HEK293T (cell line): ENCODE measurements around the gene TUBGCP3.

ENCODE experiments used
- CTCF ChIA-PET: fragments of 350-600 bp; formaldehyde crosslinking; extraction: SDS; loops from one replicate; lab custom pipeline; 2021; ENCODE audit warnings: antibody characterized with exemption, inconsistent platforms; lab: Yijun Ruan, JAX
- POLR2A ChIA-PET: fragments of 350-600 bp; formaldehyde crosslinking; extraction: SDS; loops from one replicate; lab custom pipeline; 2020; ENCODE audit warnings: antibody characterized with exemption, inconsistent platforms; lab: Yijun Ruan, JAX
- DNase-seq: peaks from one replicate; pipeline ENCODE4 v3.0.0; 2012; ENCODE audit warnings: mixed read lengths; ENCODE audit errors: extremely low spot score
- ARNT ChIP-seq: fragments of 450-650 bp; IDR thresholded peaks from 2 replicates; pipeline ENCODE4 v1.6.1; 2017; ENCODE audit warnings: mild to moderate bottlenecking
- BHLHE40 ChIP-seq: fragments of 450-650 bp; IDR thresholded peaks from 2 replicates; pipeline ENCODE4 v1.6.1; 2016; ENCODE audit warnings: mild to moderate bottlenecking, moderate library complexity, borderline replicate concordance
- CTBP1 ChIP-seq: fragments of 450-650 bp; IDR thresholded peaks from 2 replicates; pipeline ENCODE4 v1.6.1; 2016; ENCODE audit warnings: borderline replicate concordance
- ELF4 ChIP-seq: fragments of 450-650 bp; IDR thresholded peaks from 2 replicates; pipeline ENCODE4 v1.6.1; 2017; ENCODE audit warnings: antibody characterized with exemption
- FOXA1 ChIP-seq: fragments of 450-650 bp; IDR thresholded peaks from 2 replicates; pipeline ENCODE4 v1.6.1; 2016; ENCODE audit warnings: mild to moderate bottlenecking
- FOXK2 ChIP-seq: fragments of 450-650 bp; IDR thresholded peaks from 2 replicates; pipeline ENCODE4 v1.6.1; 2016; ENCODE audit warnings: mild to moderate bottlenecking
- FOXM1 ChIP-seq: fragments of 450-650 bp; IDR thresholded peaks from 2 replicates; pipeline ENCODE4 v1.6.1; 2017; ENCODE audit warnings: mild to moderate bottlenecking, borderline replicate concordance
- HDGF ChIP-seq: fragments of 450-650 bp; IDR thresholded peaks from 2 replicates; pipeline ENCODE4 v1.6.1; 2017; ENCODE audit warnings: antibody characterized with exemption, borderline replicate concordance
- L3MBTL2 ChIP-seq: fragments of 450-650 bp; conservative IDR thresholded peaks from 2 replicates; pipeline ENCODE4 v1.6.1; 2016; ENCODE audit warnings: mild to moderate bottlenecking
- LEF1 ChIP-seq: fragments of 450-650 bp; IDR thresholded peaks from 2 replicates; pipeline ENCODE4 v1.6.1; 2017; ENCODE audit warnings: mild to moderate bottlenecking, borderline replicate concordance
- NFRKB ChIP-seq: fragments of 450-650 bp; IDR thresholded peaks from 2 replicates; pipeline ENCODE4 v1.6.1; 2016; ENCODE audit warnings: mild to moderate bottlenecking, moderate library complexity
- SP1 ChIP-seq: fragments of 450-650 bp; IDR thresholded peaks from 2 replicates; pipeline ENCODE4 v1.6.1; 2017
- SUZ12 ChIP-seq: fragments of 450-650 bp; IDR thresholded peaks from 2 replicates; pipeline ENCODE4 v1.6.1; 2016; ENCODE audit warnings: mild to moderate bottlenecking
- TARDBP ChIP-seq: fragments of 450-650 bp; IDR thresholded peaks from 2 replicates; pipeline ENCODE4 v1.6.1; 2016
- ZNF384 ChIP-seq: fragments of 450-650 bp; IDR thresholded peaks from 2 replicates; pipeline ENCODE4 v1.6.1; 2016
- TF ChIP-seq, protein P1 (sequence below): fragments of 450-650 bp; IDR thresholded peaks from 2 replicates; pipeline ENCODE4 v1.6.1; 2016

The TUBGCP3 gene

GRCh38 chr13:112532837-112533745 lies 54.9 kb downstream of the TUBGCP3 start:
- DNase-seq: no peak
- TF ChIP-seq ARNT (no peak), FOXA1 (no peak), FOXM1 (no peak), SP1 (no peak), CTBP1 (no peak), HDGF (no peak), BHLHE40 (no peak), FOXK2 (no peak), LEF1 (no peak), SUZ12 (no peak), ELF4 (no peak)
- TF ChIP-seq, protein P1, sequence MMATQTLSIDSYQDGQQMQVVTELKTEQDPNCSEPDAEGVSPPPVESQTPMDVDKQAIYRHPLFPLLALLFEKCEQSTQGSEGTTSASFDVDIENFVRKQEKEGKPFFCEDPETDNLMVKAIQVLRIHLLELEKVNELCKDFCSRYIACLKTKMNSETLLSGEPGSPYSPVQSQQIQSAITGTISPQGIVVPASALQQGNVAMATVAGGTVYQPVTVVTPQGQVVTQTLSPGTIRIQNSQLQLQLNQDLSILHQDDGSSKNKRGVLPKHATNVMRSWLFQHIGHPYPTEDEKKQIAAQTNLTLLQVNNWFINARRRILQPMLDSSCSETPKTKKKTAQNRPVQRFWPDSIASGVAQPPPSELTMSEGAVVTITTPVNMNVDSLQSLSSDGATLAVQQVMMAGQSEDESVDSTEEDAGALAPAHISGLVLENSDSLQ: no peak
- ChIA-PET CTCF (no interaction called here), POLR2A (no interaction called here)

- peak; percentile 32 for DNase-seq
- no peak for TF ChIP-seq FOXM1
- TF ChIP-seq SUZ12: no peak
- no peak for TF ChIP-seq FOXK2
- no peak for TF ChIP-seq HDGF
- TF ChIP-seq BHLHE40: no peak
- TF ChIP-seq L3MBTL2: no peak
- no peak for TF ChIP-seq LEF1
- no peak for TF ChIP-seq TARDBP
- no peak for TF ChIP-seq ZNF384
- TF ChIP-seq FOXA1: no peak
- TF ChIP-seq ARNT: no peak
- no peak for TF ChIP-seq ELF4
- TF ChIP-seq, protein P1: no peak
- no peak for TF ChIP-seq NFRKB
- no peak for TF ChIP-seq CTBP1
- ChIA-PET POLR2A (no interaction called here), CTCF (interaction anchor here (0.6 kb wide), 1 partner anchor 1026 kb away, joined by 3 read pairs; no protein-coding TSS in a partner anchor)
These were observed 56.6 kb downstream of the TUBGCP3 start for GRCh38 chr13:112531263-112531794.

GRCh38 chr13:112530861-112531260 lies 57.1 kb downstream of the TUBGCP3 start:
- ChIA-PET POLR2A (no interaction called here), CTCF (interaction anchor here (0.6 kb wide), 1 partner anchor 1026 kb away, joined by 3 read pairs; no protein-coding TSS in a partner anchor)
- TF ChIP-seq ELF4: no peak
- no peak for TF ChIP-seq FOXA1
- no peak for TF ChIP-seq ZNF384
- no peak for TF ChIP-seq L3MBTL2
- TF ChIP-seq SUZ12: no peak
- TF ChIP-seq LEF1: no peak
- TF ChIP-seq, protein P1: no peak
- no peak for TF ChIP-seq FOXM1
- no peak for TF ChIP-seq NFRKB
- TF ChIP-seq ARNT: no peak
- TF ChIP-seq CTBP1: no peak
- TF ChIP-seq SP1: no peak
- TF ChIP-seq BHLHE40: no peak
- no peak for DNase-seq

GRCh38 chr13:112529216-112529615 lies 58.7 kb downstream of the TUBGCP3 start:
- TF ChIP-seq TARDBP: no peak
- TF ChIP-seq L3MBTL2: no peak
- no peak for TF ChIP-seq ELF4
- no peak for TF ChIP-seq CTBP1
- ChIA-PET CTCF (no interaction called here), POLR2A (no interaction called here)
- DNase-seq: no peak

DNA sequence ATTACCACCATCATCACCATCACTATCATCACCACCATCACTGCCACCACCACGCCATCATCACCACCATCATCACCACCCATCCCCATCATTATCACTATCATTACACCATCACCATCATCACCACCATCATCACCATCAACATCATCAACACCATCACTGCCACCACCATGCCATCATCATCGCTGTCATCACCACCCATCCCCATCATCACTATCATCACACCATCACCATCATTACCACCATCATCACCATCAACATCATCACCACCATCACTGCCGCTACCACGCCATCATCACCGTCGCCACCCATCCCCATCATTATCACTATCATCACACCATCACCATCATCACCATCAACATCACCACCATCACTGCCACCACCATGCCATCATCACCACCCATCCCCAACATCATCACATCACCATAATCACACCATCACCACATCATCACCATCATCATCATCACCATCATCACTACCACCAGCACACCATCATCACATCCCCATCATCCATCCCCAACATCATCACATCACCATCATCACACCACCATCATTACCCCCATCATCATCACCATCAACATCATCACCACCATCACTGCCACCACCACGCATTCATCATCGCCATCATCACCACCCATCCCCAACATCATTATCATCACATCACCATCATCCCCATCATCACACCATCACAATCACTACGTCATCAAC lies 61.7 kb downstream of the TUBGCP3 start:
- TF ChIP-seq SP1 (no peak), NFRKB (no peak), CTBP1 (no peak), ZNF384 (no peak), L3MBTL2 (no peak), TARDBP (peak; percentile 30; the same call in 1 of the 2 replicates), ELF4 (no peak)
- ChIA-PET CTCF (no interaction called here), POLR2A (no interaction called here)
- no peak for DNase-seq

DNA sequence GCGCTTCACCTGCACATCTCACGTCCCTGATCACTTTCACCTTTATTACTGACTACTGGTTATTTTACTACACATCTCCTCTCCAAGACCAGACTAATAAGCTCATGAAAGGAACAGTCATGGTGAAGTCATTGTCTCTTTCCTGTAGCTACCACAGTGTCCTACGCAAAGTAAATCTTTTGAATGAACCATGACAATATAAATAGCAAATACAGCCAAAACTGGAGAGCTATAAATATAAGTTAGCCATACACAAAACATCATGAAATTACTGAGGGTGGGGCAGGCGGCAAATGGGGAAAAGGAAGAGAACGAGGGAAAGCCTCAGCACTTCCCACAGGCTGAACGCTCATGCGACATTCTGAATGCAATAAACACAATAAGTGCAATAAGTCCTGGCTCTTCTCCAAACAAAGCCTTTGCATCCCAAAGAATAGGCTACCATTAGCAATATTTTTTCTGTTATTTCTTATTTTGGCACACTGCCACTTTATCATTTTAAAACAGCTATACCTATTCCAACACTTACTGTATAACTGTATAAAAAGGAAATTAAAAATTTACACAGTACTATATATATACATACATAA lies 62.5 kb downstream of the TUBGCP3 start:
- ChIA-PET CTCF (no interaction called here), POLR2A (no interaction called here)
- TF ChIP-seq FOXK2 (no peak), FOXM1 (no peak), CTBP1 (no peak)
- DNase-seq: no peak
